ENCODE data around the gene SHH.
A peak's percentile ranks its signal among the peaks of the same experiment; 100 is the strongest.
"Not testable (repeated sequence)": the region's sequence is repeated elsewhere in the genome, so short reads cannot be mapped to it uniquely, and the experiment has no call there.

The SHH gene

DNA sequence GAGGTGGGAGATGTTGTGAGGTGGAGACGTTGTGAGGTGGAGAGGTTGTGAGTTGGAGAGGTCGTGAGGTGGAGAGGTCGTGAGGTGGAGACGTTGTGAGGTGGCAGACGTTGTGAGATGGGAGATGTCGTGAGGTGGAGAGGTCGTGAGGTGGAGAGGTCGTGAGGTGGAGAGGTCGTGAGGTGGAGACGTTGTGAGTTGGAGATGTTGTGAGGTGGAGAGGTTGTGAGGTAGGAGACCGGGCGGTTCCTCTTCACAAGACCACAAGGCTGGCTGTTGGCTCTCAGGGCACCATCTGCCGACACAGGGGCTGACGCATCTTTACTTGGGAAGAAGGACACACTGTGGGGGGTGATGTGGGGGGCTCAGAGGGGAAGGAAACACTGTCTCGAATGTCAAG, 34.7 kb upstream of the SHH start:
- Mint-ChIP-seq H3K27ac (no peak overlapping the region), H3K4me3 (no peak overlapping the region), H3K9me3 (no peaks in the 10 kb centered on the region), H3K4me1 (no peaks in the 10 kb centered on the region), H3K36me3 (no peaks in the 10 kb centered on the region)
- DNase-seq (ENCODE audit: low spot score in 2 of 2) (no peak), ATAC-seq (no peak)

DNA sequence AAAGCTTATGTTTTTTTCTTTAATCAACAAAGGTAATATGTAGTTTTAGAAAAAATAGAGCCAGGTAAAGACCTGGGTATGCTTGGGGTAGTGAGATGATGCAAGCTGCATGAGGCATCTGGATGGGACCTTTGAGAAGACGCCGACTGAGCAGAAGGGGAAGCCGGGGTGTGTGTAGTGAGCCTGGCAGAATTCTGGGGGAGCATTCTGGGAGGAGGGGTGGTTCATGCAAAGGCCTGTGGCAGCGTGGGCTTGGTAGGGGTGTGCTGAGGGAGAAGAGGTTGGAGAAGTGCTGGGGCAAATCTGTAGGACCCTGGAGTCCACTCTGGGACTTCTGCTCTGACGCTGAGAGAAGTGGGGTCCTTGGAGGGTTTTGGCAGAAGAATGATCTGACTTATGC, 33.9 kb upstream of the SHH start:
- DNase-seq (ENCODE audit: low spot score in 2 of 2) (no peak), ATAC-seq (no peak)
- no peaks in the 10 kb centered on the region for H3K9me3 Mint-ChIP-seq
- H3K36me3 Mint-ChIP-seq: no peaks in the 10 kb centered on the region
- no peak overlapping the region for H3K27ac Mint-ChIP-seq
- no peaks in the 10 kb centered on the region for H3K4me1 Mint-ChIP-seq
- H3K4me3 Mint-ChIP-seq: no peak overlapping the region

DNA sequence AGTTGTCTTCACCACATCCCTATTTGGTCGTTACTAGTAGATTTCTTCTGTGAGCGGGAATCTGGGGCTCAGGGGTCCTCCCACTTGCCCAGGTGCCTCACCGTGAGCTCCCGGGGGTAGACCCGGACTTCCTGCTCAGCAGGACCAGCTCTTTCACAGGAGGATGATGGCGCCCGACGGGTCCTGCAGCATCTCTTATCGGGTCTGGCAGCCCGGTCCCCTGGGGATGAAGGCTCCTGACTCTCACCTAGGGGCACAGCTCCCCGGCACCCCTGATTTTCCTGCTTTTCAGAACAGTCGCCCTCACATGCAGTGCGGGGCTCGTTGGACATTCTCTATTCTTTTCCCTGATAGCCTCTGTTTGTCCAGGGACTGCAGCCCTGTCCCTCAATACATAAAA, 33.0 kb upstream of the SHH start:
- Mint-ChIP-seq H3K9me3 (no peaks in the 10 kb centered on the region), H3K4me3 (no peak overlapping the region), H3K27ac (no peak overlapping the region), H3K36me3 (no peaks in the 10 kb centered on the region), H3K4me1 (no peaks in the 10 kb centered on the region)
- ATAC-seq: no peak
- no peak for DNase-seq (ENCODE audit: low spot score in 2 of 2)

DNA sequence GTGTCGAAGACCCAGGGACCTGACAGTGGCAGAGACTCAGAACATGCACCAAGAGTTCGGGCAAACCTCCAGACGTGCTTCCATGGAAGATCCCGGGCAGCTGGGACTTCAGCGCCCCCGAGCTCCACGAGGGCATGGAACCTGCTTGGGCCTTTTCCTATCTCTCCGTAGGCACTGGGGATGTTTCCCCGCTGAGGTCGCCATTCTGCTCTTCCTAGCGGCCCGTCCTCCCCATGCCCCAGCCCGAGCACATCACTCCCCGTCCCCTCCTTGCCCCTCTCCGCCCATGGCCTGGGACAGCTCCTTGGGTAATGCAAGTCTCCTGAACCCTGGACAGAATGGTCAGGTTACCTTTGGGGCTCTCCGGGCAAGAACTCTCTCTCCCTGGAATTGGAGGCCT, 32.3 kb upstream of the SHH start:
- DNase-seq (ENCODE audit: low spot score in 2 of 2) (no peak), ATAC-seq (no peak)
- Mint-ChIP-seq H3K27ac (no peak overlapping the region), H3K4me1 (no peaks in the 10 kb centered on the region), H3K4me3 (no peak overlapping the region), H3K9me3 (no peaks in the 10 kb centered on the region), H3K36me3 (no peaks in the 10 kb centered on the region)

DNA sequence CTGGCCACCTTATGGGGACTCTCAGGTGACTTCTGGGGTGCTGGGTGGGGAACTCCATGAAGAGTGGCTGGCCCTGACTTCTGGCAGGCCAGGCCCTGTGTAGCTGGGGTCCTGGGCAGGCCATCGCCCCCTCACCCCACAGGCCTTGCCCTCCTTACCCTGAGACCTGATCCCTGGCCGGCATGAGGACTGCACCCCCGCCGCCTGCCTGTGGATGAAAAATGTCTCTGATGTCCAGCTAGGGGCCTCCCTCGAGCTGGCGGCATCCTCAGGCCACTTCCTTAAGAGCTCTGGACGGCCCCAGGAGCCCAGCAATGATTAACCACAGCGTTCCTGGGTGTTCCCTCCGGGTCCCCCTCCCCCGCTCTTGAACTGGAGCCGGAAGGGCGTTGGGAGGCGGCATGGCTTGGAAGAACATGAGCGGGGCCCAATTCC, 31.8 kb upstream of the SHH start:
- no peaks in the 10 kb centered on the region for H3K36me3 Mint-ChIP-seq
- H3K4me1 Mint-ChIP-seq: no peaks in the 10 kb centered on the region
- no peak overlapping the region for H3K4me3 Mint-ChIP-seq
- DNase-seq (ENCODE audit: low spot score in 2 of 2) (no peak), ATAC-seq (no peak)
- no peak overlapping the region for H3K27ac Mint-ChIP-seq
- H3K9me3 Mint-ChIP-seq: no peaks in the 10 kb centered on the region

DNA sequence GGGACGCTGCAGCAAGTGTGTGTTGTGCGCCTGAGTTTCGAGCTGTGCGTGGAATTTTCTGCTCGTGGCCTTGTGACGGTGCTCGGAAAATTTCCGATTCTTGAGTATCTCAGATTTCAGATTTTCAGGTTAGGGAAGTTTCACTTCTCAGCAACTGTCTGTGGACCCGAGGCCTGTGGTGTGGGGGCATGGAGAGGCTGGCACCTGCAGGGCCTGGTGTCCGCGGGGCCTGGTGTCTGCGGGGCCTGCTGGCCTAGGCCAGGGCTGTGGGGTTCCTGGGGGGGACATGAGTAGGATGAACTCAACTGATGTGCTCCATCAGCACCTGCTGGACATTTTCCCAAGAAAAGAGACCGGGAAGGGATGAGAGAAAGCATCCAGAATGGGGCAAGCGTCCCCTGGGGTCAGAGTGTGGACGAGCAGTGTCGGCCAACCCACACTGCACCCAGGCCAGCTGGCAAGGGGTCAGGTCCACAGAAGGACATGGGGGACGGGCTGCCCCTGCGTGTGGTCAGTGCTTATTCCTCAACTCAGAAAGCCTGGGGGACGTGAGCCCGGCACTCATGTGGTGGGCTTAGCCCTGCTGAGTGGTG, 31.3 kb upstream of the SHH start:
- no peaks in the 10 kb centered on the region for H3K36me3 Mint-ChIP-seq
- no peak overlapping the region for H3K27ac Mint-ChIP-seq
- H3K4me3 Mint-ChIP-seq: no peak overlapping the region
- DNase-seq (ENCODE audit: low spot score in 2 of 2) (no peak), ATAC-seq (no peak)
- H3K9me3 Mint-ChIP-seq: no peaks in the 10 kb centered on the region
- no peaks in the 10 kb centered on the region for H3K4me1 Mint-ChIP-seq

DNA sequence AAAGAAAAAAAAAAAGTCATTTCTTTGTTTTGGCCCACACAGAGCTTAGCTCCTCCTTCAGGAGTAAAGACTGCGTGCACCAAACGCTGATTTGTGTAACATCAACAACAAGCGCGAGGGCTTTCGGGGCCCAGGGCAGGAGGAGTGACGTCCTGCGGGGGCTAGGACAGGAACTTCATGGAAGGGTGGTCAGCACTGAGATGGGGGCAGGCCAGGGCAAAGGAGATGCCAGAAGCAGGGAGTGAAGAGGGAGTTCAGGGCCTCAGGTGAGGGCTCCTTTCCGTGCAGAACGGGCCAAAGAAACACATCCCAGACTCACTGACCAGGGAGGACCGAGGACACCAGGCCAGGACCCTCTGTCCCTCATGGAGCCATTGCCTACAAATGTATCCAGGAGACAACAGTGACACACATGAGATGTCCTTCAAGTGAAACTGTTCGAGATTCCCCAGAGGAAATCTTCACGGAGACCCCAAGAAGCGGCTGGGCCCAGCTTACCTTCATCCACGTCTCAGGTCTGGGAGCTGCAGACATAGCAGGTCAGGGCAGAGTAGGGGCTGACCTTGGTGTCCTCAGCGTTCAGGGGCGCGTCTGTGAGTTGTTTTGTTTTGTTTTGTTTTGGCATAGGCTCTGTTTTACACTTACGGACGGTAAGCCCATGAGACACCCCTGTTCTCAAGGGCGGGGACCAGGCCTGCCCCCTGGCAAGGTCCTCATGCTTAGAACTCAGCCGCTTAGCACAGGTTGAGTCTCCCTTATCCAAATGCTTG, 30.4 kb upstream of the SHH start:
- ATAC-seq: no peak
- Mint-ChIP-seq H3K9me3 (no peaks in the 10 kb centered on the region), H3K36me3 (no peaks in the 10 kb centered on the region), H3K4me3 (no peak overlapping the region), H3K27ac (no peak overlapping the region), H3K4me1 (no peaks in the 10 kb centered on the region)
- no peak for DNase-seq (ENCODE audit: low spot score in 2 of 2)

DNA sequence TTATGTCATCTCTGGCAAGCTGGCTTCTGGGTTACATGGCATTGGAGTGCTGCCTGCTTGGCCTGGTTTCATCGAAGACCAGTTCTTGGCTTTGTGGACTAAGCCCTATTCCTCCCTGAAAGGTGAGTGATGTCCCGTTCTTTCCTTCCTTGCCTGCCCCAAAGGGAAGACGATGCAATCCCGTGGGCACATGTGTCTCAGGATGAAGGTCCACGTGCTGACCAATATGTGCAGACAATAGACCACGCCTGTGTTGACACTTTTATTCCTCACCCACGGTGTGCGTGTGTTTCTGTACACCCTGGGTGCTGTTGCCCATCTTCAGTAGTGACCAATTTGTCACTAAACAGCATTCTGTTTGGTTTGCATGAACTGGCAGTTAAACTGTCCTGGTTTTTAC, 28.6 kb upstream of the SHH start:
- ATAC-seq (no peak), DNase-seq (ENCODE audit: low spot score in 2 of 2) (no peak)
- Mint-ChIP-seq H3K36me3 (no peaks in the 10 kb centered on the region), H3K27ac (no peak overlapping the region), H3K4me1 (no peaks in the 10 kb centered on the region), H3K4me3 (no peak overlapping the region), H3K9me3 (no peaks in the 10 kb centered on the region)

DNA sequence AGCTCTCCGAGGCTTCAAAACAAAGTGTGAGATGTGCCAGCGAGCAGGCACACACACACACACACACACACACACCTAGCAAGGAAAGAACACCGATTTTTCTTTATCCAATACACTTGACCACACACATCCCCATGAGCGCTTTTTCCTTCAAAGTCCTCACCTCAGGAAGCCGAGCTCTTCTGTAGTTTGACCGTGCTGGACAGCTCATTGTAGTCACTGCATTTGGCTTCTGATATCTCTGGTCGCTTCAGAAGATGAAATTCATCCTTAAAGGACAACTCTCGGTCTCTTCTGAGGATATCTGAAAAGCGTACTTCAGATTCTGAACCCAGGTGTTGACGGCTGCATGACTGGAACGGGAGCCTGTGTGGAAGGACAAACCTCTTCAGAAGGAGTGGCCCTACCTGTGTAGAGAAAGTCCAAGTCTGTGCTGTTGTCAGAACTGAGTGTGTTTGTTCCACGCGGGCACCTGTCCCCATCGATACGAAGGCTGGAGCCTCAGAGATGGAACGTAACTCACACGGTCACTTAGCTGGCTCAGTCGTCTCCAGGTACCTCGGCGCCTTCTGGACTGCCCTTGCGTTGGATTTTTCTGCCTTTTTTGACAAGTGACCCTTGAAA, 28.1 kb upstream of the SHH start:
- H3K4me1 Mint-ChIP-seq: no peaks in the 10 kb centered on the region
- no peak for ATAC-seq
- no peaks in the 10 kb centered on the region for H3K36me3 Mint-ChIP-seq
- no peaks in the 10 kb centered on the region for H3K9me3 Mint-ChIP-seq
- DNase-seq (ENCODE audit: low spot score in 2 of 2): no peak
- no peak overlapping the region for H3K27ac Mint-ChIP-seq
- H3K4me3 Mint-ChIP-seq: no peak overlapping the region

DNA sequence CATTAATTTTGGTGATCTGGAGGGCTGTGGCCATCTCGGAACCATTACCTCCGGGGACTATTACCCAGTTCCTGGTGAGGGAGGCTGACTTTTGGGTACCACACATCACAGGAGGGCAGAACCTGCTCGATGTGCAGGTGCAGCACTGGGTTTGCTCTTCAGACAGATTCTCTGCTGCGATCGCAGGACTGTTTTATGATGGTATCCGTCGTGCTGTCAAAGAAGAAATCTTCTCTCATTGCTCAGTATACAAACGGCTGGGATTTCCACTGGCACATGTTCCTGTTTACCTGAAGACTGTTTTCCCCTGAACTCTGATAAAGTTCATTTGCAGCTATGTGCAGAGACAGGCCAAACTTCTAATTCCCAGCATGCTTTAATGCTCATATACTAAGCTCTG, 27.2 kb upstream of the SHH start:
- H3K27ac Mint-ChIP-seq: no peak overlapping the region
- no peaks in the 10 kb centered on the region for H3K9me3 Mint-ChIP-seq
- H3K4me3 Mint-ChIP-seq: no peak overlapping the region
- ATAC-seq (no peak), DNase-seq (ENCODE audit: low spot score in 2 of 2) (no peak)
- H3K36me3 Mint-ChIP-seq: no peaks in the 10 kb centered on the region
- no peaks in the 10 kb centered on the region for H3K4me1 Mint-ChIP-seq

DNA sequence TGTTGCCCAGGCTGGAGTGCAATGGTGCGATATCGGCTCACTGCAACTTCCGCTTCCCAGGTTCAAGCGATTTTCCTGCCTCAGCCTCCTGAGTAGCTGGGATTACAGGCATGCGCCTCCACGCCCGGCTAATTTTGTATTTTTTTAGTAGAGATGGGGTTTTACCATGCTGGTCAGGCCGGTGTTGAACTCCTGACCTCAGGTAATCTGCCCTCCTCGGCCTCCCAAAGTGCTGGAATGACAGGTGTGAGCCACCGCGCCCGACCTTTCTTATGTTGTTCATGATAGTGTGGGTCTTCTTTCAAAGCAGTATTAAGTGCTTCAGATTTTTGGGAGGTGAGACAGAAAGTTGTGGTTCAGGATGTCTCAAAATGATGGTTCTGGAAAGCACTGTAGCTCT, 26.0 kb upstream of the SHH start:
- not testable (repeated sequence) for H3K4me1 Mint-ChIP-seq; H3K36me3 Mint-ChIP-seq; DNase-seq (ENCODE audit: low spot score in 2 of 2)

DNA sequence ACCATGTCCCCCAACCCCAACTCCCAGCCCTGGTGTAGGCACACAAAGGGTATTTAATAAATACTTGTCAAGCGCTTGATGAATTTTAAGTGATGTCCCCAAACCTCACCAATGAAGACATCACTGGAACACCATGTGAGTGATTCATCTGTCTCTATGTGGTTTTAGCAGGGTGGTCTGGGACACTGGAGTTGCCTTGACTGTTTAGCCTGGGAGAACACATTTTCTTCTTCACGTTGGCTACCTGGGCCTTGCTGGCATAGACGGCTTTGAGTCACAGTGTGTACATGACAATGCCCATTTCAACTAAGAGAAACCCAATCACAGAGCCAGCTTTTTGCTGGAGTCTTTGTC, 24.8 kb upstream of the SHH start:
- Mint-ChIP-seq H3K27ac (no peak overlapping the region), H3K4me3 (no peak overlapping the region), H3K4me1 (no peaks in the 10 kb centered on the region)

More for the DNA sequence above, 26.0 kb upstream of the SHH start:
- not testable (repeated sequence) for ATAC-seq, H3K9me3 Mint-ChIP-seq, H3K4me3 Mint-ChIP-seq, H3K27ac Mint-ChIP-seq

DNA sequence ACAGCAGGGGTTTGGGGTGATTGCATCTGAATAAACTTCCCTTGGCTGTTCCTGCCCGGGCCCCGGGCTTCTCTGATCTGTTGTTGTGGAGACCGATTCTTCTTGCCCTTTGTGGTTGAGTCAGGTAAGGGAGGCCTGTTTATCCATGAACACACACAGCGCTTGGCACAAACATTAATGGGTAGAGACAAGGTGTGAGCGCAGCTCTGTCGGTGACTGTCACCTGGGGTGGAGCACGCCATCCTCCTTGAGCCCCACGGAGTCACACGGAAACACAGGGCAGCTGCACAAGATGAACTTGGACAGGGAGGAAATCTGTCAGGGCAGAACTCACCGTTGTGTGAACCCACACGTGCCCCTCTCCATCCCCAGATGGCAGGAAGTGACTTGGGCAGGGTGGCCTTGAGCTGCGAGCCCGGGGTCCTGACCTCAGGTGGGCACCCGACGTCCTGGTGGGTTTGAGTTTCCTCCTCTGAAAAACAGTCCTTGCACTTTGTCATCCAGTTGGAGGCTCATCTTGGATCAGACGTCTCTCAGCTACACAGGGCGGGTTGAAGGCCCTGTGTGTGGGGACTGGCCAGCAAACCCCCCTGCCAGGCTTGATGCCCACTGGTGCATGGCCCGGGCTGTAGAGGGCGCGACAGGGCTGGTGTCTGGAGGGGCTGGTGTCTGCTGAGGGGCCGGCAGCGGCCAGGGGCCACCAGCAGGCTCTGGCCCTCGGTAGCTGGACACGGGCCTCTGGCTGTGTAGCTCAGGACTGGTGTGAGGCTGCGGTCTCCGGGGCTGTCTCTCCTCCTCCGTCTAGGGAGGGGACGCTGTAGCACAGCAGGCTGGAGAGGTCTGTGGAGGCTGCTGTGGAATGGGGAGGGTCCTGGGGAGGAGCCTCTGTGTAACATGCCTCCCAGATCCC, 24.2 kb upstream of the SHH start:
- ATAC-seq (peak; percentile 12), DNase-seq (ENCODE audit: low spot score in 2 of 2) (no peak)
- Mint-ChIP-seq H3K36me3 (no peaks in the 10 kb centered on the region), H3K27ac (no peak overlapping the region), H3K9me3 (no peaks in the 10 kb centered on the region), H3K4me1 (no peaks in the 10 kb centered on the region), H3K4me3 (no peak overlapping the region)

More for the DNA sequence above, 24.8 kb upstream of the SHH start:
- no peak for DNase-seq (ENCODE audit: low spot score in 2 of 2)
- no peaks in the 10 kb centered on the region for H3K36me3 Mint-ChIP-seq
- ATAC-seq: no peak
- no peaks in the 10 kb centered on the region for H3K9me3 Mint-ChIP-seq

DNA sequence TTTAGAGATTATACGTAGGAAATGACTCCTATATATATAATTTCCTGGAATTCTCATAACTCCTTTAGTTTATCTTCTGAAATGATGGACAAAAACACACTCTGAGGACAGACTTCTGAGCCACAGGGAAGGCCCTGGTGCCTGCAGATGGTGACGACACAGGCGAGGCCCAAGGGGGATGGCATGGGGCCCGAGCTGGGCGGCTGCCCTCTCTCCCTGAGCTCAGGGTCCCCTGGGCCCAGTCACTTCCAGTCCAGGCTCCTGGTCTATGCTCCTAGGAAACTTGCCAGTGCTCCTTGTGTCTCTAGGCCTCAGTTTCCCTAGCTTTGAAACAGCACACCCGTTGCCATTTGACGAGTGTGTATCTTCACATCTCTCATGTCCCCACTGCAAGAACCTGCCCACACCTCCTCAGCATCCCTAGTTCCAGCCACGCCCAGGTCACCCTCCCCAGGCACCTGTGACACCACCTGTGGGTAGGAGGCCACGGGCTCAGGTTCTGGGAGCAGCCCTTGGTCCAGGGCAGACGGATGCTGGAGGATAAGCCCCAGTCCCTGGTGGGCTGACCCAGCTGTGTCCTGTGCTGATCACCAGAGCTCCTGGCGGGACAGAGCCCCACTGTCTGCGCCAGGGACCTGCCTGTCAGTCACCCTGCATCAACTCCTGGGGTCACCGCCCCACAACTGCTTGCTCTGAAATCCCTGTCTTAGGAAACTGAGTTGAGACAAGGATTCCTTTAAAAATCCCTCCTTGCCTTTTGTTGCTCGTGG, 23.4 kb upstream of the SHH start:
- Mint-ChIP-seq H3K4me1 (no peaks in the 10 kb centered on the region), H3K36me3 (no peaks in the 10 kb centered on the region), H3K4me3 (no peak overlapping the region), H3K27ac (no peak overlapping the region), H3K9me3 (no peaks in the 10 kb centered on the region)
- ATAC-seq (no peak), DNase-seq (ENCODE audit: low spot score in 2 of 2) (no peak)

DNA sequence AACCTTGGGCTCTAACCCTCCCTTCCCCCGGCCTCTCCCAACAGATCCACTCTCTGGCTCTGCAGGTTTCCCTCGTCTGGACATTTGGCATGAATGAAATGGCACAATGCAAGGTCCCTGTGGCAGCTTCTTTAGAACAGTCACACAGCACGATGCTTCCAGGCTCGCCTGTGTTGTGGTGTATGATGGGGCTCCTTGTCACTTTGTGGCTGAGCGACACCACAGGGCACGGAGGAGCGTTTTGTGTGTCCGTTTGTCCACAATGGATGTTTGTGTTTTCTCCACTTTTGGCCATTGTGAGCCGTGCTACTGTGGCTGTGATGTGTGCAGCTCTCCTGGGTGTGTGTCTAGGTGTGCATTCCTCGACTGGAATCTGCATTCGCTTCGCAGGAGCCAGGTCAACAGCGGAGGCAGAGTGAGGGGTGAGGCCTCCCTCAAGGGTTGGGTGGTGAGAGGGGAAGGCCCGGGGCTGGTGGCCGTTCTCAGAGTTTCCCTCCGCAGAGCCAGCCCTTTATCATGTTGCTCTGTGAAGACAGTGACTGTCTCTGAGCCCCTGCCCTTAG, 22.3 kb upstream of the SHH start:
- no peak for ATAC-seq
- Mint-ChIP-seq H3K27ac (no peak overlapping the region), H3K4me3 (no peak overlapping the region), H3K36me3 (no peaks in the 10 kb centered on the region), H3K9me3 (no peaks in the 10 kb centered on the region), H3K4me1 (no peaks in the 10 kb centered on the region)
- DNase-seq (ENCODE audit: low spot score in 2 of 2): no peak
